Measurements from ENCODE around the gene KRT38.

Gene KRT38

DNA sequence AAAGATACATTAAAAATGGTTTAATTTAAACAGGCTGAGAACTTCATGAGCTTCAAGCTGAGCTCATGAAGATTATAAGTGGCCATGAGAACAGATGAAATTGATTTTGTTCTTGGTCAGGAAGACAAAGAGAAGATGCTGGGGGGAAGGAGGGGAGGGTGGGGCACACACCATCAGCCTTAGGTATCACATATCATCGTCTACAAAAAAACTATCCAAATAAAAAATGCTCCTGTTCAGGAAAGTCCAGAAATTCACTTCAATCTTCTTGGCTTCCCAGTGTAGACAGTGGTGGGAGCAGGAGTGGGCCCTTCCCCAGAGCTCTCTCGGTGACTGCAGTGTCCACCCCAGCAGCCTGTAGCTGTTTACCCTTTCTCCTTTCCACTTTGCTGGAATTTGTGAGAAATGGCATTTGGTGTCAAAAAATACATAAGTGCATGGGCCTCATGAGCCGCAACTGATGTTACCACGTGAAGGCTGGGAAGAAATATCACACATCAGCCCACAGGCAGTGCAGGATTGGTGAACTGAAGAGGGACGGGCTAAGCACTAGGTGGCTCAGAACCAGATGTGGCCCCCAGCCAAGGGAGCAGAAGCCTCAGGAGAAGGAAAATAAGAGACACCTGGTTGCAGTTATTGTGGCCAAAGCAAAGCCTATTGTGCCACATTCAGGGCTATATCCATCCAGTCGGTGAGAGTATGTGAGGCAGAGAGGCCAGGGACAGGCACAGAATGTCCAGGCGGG is 22.5 kb downstream of the KRT38 start:
- DNase-seq (ENCODE audit: low read depth), result no peak
- TF ChIP-seq, protein P1, sequence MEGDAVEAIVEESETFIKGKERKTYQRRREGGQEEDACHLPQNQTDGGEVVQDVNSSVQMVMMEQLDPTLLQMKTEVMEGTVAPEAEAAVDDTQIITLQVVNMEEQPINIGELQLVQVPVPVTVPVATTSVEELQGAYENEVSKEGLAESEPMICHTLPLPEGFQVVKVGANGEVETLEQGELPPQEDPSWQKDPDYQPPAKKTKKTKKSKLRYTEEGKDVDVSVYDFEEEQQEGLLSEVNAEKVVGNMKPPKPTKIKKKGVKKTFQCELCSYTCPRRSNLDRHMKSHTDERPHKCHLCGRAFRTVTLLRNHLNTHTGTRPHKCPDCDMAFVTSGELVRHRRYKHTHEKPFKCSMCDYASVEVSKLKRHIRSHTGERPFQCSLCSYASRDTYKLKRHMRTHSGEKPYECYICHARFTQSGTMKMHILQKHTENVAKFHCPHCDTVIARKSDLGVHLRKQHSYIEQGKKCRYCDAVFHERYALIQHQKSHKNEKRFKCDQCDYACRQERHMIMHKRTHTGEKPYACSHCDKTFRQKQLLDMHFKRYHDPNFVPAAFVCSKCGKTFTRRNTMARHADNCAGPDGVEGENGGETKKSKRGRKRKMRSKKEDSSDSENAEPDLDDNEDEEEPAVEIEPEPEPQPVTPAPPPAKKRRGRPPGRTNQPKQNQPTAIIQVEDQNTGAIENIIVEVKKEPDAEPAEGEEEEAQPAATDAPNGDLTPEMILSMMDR (IDR thresholded peaks at IDR 0.05; ENCODE audit: insufficient read depth, low read depth, low read length, missing control alignments), result no peak
- H3K4me3 ChIP-seq (ENCODE audit: low read length), result no peak overlapping the region

DNA sequence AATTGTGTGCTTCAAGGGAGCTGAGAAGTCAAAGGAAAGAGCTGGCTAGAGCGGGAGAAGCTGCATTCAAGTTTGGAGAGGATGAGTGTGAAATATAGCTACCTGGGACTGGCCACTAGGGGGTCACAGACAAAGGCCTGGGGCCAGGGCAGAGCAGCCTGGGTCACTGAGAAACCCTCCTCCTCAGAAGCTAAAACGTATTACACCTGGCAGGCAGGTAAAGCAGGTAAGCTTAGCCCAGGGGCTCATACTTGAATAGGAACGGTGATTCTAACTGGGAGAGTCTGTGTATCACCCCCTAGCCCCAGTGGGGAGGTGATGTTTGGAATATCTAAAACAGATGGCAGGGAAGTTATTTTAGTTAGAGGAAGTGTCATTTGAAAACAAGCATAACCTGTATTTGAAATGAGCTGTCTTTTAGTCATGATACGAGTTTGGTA is 23.2 kb downstream of the KRT38 start:
- TF ChIP-seq, protein P1 (IDR thresholded peaks at IDR 0.05; ENCODE audit: insufficient read depth, low read depth, low read length, missing control alignments), result peak; percentile 49
- DNase-seq (ENCODE audit: low read depth), result peak; percentile 88
- no peak overlapping the region for H3K4me3 ChIP-seq (ENCODE audit: low read length)

DNA sequence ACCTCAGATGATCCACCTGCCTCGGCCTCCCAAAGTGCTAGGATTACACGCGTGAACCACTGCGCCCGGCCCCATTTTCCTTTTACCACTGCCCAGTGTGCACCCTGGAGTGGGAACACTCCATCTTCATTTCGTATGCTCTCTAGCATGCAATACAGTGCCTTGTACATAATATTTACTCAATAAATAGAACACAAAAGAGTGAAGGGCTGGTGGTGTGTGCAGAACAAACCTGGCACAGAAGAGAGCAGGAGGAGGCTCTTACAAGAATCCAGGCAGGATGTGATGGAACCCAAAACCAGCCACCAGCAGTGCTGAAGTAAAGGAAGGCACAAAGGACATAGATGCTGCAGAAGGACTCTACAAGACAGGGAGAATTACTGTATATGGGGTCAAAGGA is 23.7 kb downstream of the KRT38 start:
- DNase-seq (ENCODE audit: low read depth), result no peak
- H3K4me3 ChIP-seq (ENCODE audit: low read length), result no peak overlapping the region
- TF ChIP-seq, protein P1 (IDR thresholded peaks at IDR 0.05; ENCODE audit: insufficient read depth, low read depth, low read length, missing control alignments), result no peak

DNA sequence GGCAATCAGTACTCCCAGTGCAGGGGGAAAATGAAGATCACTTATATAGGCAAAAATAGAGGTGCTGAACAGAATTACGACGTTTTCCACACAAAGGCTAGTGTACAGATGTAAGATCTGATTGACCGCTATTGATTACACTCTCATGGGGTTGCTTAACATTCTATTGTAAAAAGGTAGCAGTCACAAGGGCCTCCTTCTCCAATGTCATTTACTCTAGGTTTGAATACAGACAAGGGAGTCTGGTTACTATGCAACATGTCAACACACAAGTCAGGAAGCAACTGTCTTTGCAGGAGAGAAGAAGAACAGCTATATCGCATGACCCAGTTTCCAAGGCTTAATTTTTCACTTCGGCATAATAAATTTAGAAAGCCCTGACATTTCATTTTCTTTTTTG is 24.3 kb downstream of the KRT38 start:
- no peak for DNase-seq (ENCODE audit: low read depth)
- TF ChIP-seq, protein P1 (IDR thresholded peaks at IDR 0.05; ENCODE audit: insufficient read depth, low read depth, low read length, missing control alignments), result no peak
- H3K4me3 ChIP-seq (ENCODE audit: low read length), result no peak overlapping the region

DNA sequence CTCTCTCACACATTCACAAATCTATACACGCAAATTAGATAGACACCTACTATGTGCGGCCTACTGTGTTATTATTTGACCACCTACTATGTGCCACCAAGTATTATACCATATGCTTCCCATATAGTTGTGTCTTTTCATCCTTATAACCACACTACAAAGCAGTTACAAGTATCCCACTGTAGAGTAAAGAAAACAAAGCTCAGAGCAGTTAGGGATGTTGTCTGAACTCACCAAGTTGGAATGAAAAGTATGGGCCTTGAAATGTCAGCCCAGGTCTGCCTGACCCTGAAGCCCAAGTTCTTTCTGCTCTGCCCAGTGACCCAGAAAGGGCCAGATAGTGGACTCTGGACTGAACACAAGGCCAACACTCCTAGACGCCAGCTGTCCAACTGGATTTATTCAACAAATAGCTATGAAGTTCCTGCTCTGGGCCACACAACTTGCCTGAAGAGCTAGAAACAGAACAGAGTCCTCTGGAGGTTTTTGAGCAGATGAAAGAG is 24.9 kb downstream of the KRT38 start:
- TF ChIP-seq, protein P1 (IDR thresholded peaks at IDR 0.05; ENCODE audit: insufficient read depth, low read depth, low read length, missing control alignments), result no peak
- H3K4me3 ChIP-seq (ENCODE audit: low read length), result no peak overlapping the region
- no peak for DNase-seq (ENCODE audit: low read depth)

DNA sequence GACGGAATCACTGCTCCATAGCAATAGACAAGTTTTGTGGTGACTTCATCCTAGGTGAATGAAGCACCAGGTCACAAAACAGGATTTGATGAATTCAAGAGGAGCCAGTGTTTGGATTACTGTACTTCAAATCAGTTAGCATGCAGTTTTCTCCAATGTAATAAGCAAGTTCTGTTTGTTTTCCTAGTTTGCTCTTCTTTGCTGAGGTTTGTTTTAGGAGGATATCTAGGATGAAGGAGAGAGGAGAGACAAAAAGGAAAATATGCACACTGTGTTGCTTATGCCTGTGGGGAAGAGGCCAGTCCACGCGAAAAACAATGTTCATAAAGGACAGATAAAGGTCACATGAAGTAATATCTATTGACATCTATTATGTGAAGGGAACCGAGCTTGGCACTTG is 25.4 kb downstream of the KRT38 start:
- TF ChIP-seq, protein P1 (IDR thresholded peaks at IDR 0.05; ENCODE audit: insufficient read depth, low read depth, low read length, missing control alignments), result no peak
- DNase-seq (ENCODE audit: low read depth), result no peak
- H3K4me3 ChIP-seq (ENCODE audit: low read length), result no peak overlapping the region

DNA sequence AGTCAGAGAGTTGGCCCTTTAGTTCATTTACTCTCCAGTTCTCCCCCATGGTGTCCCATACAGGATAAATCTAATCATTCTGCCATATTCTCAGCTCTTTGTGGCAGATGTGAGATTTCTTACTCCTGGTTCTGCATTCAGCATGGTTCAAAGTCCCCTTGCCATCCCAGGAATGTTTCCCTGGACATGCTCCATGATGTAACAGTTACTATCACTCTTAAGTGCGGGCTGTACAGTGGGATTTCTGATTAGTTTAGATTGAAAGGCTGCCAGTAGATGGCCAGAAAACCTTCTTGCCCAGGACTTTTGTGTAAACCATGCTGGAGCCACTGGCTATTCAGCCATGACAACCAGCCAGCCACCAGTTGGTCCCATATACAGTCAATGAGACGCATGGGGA is 26.8 kb downstream of the KRT38 start:
- TF ChIP-seq, protein P1 (IDR thresholded peaks at IDR 0.05; ENCODE audit: insufficient read depth, low read depth, low read length, missing control alignments), result no peak
- no peak overlapping the region for H3K4me3 ChIP-seq (ENCODE audit: low read length)
- no peak for DNase-seq (ENCODE audit: low read depth)

All from epithelial cell of esophagus (primary cell).